Measurements from ENCODE around the gene POTEH.
"Not testable (repeated sequence)": the region's sequence is repeated elsewhere in the genome, so short reads cannot be mapped to it uniquely, and the experiment has no call there.

The POTEH gene

DNA sequence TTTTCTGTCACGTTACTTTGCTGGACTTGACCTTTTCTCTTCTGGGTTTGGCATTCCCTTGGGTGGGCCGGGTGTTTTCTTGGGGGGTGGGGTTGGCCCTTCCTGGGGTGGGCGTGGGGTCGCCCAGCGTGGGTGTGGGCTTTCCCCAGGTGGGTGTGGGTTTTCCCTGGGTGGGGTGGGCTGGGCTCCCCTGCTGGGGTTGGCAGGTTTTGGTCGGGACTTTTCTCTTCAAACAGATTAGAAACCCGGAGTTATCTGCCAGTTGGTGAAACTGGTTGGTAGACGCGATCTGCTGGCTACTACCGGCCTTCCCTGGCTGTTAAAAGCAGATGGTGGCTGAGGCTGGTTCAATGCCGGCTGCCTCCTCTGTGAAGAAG lies at the start of gene POTEH:
POTEH (plus strand) TSS at position 278 of the 377 bp plus-strand sequence; CDS start at position 330, 52 bp downstream.
- DNase-seq: not testable (repeated sequence)

DNA sequence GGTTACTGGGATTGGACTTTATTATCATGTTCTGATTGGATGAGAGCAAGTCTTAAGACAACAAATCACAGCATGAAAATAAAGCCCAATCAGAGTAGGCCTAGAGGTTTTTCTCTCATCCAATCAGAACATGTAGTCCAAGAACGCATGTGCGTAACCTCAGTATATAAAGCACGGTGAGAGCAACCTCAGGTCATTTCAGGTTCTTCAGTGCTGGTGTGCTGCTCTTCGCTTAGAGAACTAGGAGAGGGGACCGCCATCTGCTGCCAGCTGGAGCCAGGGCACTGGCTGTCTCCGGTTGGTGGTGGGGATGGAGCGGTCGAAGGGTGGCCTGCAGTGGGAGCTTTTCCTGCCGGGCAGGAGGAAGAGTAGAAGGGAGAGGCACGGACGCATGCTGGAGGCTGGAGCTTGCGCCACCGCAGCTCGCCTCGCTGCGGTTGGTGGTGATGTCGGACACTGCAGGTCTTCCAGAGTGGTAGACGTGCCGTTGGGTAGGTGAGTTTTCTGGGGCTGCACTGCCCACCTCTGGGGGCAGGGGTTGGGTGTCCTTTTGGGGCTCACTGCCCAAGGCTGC lies 47.5 kb upstream of the POTEH start:
- not testable (repeated sequence) for DNase-seq

DNA sequence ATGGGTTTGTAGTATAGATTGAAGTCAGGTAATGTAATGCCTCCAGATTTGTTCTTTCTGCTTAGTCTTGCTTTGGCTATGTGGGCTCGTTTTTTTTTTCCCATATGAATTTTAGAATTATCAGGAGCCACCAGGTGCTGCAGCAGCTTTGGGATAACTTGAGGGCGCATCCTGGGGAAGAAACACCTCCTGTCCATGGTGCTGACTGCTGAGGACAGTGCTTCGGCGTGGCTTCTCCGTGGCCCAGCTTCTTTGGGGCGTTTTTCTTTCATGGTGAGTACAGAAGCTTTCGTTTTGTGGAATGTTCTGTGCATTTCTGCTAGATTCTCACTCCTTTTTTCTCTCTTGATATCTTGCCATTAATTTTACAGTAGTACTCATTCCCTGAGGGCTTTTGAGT lies 37.9 kb upstream of the POTEH start:
- DNase-seq: not testable (repeated sequence)

DNA sequence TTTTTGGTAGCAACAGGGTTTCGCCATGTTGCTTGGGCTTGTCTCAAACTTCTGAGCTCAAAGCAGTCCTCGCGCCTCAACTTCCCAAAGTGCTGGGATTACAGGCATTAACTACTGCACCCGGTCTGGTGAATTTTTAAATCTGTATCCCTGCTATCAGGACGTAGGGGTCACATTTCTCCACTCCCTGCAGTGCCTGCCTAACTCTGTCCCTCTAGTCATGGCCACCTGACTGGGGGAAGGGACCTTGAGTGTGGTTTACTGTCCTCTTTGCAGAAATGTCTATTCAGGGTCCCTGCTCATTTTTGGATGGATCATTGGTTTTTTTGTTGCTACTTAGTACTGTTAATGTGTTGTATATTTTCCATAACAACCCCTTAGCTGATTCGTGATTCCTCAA lies 37.1 kb upstream of the POTEH start:
- DNase-seq: not testable (repeated sequence)

DNA sequence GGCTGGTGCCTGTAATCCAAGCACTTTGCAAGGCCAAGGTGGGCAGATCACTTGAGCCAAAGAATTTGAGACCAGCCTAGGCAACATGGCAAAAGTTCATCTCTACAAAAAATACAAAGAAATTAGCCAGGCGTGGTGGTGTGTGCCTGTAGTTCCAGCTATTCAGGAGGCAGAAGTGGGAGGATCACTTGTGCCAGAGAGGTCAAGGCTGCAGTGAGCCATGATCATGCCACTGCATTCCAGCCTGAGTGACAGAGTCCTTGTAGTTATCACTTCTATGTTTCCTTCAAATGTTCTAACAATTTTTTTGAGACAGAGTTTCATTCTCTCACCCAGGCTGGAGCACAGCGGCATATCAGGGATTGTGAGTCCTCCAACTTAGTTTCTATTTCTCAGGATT lies 36.6 kb upstream of the POTEH start:
- not testable (repeated sequence) for DNase-seq

DNA sequence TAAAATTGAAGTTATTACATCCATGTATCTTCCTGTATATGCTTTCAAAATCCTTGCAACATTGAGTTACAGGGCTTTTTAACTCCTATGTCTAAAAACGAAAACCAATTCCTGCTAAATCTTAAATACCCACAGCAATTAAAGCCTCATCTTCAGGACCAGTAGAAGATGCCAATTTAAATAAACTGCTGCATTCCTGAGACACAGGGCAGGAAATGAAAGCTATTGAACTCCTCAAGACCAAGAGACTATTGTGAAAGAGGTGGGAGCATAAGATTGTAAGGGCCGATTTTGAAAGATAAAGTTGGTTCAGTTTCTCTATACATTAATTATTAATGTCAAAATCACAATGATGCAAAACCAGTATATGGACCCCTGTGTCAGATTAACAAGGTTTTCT lies 28.7 kb upstream of the POTEH start:
- DNase-seq: not testable (repeated sequence)

DNA sequence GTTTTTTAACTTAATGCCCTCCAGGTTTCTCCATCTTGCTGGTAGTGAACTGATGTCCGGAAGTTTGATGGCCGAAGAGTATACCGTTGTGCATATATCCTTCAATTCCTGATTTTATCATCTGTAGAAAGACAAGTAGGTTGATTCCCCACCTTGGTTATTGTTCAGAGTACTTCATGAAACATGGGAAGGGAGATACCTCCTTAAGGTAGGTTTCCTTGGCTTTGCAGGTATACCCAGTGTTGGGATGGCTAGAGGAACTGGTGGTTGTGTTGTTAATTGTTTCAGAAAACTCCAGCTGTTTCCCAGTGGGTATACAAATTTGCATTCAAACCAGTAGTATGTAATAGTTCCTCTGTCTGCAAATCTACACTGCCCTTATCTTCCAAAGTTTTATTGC lies 25.1 kb upstream of the POTEH start:
- DNase-seq: not testable (repeated sequence)

DNA sequence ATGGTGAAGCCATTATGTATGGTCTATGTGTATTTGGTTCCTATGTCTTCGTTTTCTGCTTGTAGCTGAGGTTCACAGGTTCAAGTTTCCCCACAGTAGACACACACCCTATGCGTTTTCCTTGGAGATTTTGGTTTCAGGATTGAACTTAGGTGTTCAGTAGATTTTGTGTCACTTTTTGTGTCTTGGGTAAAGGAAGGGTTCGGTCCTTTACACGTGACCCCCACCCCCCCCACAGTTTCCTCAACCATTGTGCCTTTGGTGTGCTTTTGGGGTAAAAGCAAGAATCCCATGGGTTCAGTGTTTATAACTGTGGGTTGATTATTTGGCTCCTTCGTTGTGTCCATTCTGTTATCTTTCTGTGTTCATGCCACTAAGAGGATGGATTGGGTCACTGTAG lies 24.3 kb upstream of the POTEH start:
- DNase-seq: not testable (repeated sequence)

DNA sequence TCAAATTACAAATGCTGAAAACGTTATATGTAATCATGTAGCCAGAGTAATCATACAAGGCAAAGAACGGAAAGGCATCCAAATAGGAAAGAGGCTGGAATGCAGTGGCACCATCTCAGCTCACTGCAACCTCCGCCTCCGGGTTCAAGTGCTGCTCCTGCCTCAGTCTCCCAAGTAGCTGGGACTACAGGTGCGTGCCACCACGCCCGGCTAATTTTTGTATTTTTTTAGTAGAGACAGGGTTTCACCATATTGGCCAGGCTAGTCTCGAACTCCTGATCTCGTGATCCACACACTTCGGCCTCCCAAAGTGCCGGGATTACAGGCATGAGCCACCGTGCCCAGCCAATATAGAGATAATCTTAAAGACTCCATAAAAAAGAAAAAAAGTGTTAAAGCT lies 20.4 kb upstream of the POTEH start:
- DNase-seq: not testable (repeated sequence)

DNA sequence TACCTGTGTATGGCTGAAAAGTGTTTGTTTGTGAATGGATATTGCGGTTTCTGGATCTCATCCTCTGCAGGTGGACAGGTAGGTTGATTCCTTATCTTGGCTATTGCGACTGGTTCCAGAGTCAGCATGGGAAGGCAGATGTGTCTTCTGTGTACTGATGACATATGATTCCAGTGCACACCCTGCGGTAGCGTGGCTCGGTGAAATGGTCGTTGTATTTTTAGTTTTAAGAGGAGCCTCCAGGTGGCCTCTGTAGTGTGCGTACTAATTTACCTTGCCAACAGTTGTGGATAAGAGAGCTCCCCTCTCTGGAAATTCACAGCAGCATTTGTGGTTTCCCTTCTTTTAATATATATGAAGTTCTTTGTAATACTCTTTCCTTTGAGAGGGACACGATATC lies 10.1 kb upstream of the POTEH start:
- not testable (repeated sequence) for DNase-seq

DNA sequence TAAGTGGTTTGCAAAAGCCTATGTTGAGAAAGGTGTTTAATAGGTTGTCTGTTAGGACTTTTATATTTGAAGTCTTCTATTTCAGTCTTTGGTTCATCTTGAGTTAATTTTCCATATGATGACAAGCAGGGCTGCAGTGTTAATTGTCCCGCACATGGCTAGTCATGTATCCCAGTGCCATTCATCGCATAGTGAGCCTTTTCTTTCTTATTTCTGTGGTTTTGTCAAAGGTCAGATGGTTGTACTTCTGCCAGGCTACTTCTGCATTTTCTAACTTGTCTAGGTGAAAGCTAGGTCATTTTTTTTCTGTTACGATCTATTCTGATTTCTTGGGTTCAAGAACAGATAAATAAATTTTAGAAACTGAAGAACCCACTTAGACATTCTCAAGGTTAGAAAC lies 5.7 kb upstream of the POTEH start:
- not testable (repeated sequence) for DNase-seq

DNA sequence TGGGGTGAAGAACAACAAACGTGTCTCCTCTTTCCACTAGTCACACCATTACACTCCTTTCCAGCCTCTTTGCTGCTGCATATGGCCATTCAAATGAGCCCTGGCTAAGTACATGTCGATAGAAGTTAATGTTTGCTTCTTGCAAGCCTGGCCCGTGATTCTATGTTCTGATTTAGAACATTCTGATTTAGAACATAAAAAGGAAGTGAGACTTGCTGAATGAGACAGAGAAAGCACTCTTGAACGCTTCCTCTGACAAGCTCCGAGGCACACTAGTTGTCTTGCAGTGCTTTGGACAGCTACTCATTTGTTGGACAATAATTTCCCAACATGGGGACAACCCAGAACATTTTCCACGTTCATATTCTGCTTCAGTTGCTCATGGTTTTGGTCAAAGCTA lies 5.1 kb upstream of the POTEH start:
- not testable (repeated sequence) for DNase-seq

DNA sequence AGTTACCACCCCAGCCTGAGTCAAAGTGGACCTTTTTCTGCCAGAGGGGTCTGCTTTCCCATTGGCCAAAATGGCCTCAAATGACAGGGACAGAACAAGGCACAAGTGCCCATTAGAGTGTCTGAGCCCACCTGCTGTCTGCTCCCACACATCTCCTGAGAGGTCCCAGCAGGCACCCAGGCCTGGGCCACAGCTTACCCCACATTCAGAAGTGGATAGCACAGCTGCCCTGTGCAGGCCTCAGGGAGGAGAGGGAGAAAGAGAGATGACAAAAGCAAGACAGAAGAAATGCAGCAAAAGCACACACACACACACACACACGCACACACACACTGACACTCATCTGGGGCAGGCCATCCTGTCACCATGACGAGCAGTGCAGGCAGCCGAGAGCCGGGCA lies 4.2 kb upstream of the POTEH start:
- not testable (repeated sequence) for DNase-seq

DNA sequence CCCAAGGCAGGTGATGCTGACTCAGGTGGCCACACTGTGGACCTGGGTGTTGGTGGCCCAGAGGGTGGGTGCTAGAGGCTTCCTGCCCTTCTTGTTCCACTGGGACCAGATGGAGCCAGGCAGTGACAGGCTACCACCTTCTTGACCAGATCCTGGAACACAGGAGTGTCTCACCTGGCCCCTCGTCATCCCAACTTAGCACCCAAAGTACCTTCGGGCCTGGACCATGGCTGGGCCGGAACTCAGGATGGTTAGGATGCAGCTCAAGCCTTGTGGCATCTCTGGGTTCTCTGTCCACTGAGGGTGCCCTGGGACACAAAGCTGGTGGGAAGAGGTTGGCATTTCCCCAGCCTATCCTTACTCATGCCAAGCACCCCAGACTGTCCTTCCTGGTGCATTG lies 2.7 kb upstream of the POTEH start:
- DNase-seq: not testable (repeated sequence)

DNA sequence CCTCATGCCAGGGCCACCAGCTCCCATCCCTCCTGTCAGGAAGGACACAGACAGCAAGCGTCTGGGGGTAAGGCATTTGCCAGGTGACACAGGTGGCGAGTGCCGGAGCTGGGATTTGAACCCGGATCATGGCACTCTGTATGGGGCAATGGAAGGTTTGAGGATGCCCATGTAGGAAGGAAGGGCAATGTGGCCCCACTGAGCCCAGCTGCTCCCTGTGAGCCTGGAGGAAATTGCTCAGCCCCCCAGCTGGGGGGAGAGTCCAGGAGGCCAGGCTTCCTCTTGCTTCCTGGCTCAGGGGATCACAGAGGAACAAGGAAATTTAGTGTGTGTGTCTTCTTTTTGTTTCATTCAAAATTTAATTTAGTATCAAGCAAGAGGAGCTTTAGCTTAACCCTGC lies 2.1 kb upstream of the POTEH start:
- not testable (repeated sequence) for DNase-seq

DNA sequence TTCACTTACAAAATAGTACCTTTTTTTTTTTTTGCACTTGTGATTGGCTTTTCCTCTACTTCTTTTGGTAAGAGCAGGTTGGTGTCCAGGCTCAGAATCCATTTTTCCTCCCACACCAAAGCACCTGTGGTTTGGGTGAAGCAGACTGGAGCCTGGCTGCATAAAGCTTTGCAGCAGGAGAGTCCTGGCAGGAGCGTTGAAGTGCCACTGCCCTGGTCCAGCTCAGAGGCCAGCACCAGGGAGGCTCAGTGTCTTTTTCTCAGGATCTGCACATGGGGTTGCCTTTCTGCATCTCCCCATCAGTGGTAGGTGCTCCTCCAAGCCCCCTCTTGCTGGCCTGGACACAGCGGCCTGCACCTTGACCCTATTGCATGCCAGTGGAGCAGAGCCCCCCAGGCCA lies 1.7 kb upstream of the POTEH start:
- DNase-seq: not testable (repeated sequence)

DNA sequence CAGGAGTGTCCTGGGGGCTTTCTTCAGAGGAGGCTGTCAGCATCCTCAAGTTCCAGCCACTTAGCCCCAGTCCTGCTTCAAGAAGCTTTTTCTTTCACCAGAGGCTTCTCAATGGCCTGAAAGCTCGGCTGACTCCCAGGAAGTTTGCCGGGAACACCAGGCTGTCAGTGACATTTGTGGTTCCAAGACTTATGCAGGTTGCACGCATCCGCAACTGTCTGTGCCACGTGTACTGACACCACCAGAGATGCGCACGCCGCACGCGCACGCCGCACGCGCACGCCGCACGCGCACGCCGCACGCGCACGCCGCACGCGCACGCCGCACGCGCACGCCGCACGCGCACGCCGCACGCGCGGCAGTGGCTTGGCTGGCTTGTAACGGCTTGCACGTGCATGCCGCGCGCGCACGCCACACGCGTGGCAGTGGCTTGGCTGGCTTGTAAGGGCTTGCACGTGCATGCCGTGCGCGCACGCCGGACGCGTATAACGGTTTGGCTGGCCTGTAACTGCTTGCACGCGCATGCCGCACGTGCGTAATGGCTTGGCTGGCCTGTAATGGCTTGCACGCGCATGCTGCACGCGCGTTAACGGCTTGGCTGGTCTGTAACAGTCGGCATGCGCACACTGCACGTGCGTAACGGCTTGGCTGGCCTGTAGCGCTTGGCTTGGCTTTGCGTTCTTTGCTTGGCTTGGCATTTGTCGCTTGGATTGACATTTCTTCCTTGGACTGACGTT lies 646 bp upstream of the POTEH start:
- DNase-seq: not testable (repeated sequence)

DNA sequence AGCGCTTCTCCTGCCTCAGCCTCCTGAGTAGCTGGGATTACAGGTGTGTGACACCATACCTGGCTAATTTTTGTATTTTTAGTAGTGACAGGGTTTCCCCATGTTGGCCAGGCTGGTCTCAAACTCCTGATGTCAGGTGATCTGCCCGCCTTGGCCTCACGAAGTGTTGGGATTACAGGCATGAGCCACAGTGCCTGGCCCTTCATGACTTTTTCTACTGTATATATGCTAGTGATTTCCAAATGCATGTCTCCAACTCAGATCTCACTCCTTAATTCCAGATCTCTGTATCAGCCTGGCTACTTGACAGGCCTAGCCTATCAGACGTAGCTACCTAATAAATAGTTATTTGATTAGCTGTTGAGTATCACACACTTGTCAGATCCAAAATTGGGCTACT lies 23.8 kb downstream of the POTEH start:
- DNase-seq: not testable (repeated sequence)

DNA sequence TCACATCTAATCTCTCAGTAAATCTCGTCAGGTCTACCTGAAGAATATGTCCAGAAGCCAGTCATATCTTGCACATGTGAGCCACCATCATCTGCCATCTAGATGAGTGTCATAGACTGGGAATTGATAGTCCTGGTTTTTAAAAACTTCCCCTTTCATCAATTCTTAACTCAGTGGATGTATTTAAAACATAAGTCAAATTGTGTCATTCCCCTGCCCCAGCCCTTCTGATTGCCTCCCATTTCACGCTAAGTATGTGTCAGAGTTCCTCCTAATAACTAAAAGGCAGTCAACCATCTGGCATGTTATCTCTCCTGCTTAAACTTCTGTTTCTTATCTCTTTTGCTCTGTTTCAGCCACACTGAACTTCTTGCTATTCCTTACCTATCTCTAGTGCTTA lies 24.3 kb downstream of the POTEH start:
- not testable (repeated sequence) for DNase-seq

DNA sequence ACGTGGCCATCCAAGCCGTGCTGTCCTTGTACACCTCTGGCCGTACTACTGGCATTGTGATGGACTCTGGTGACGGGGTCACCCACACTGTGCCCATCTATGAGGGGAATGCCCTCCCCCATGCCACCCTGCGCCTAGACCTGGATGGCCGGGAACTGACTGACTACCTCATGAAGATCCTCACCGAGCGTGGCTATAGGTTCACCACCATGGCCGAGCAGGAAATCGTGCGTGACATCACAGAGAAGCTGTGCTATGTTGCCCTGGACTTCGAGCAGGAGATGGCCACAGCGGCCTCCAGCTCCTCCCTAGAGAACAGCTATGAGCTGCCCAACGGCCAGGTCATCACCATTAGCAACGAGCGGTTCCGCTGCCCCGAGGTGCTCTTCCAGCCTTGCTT lies 32.1 kb downstream of the POTEH start:
- DNase-seq: not testable (repeated sequence)

DNA sequence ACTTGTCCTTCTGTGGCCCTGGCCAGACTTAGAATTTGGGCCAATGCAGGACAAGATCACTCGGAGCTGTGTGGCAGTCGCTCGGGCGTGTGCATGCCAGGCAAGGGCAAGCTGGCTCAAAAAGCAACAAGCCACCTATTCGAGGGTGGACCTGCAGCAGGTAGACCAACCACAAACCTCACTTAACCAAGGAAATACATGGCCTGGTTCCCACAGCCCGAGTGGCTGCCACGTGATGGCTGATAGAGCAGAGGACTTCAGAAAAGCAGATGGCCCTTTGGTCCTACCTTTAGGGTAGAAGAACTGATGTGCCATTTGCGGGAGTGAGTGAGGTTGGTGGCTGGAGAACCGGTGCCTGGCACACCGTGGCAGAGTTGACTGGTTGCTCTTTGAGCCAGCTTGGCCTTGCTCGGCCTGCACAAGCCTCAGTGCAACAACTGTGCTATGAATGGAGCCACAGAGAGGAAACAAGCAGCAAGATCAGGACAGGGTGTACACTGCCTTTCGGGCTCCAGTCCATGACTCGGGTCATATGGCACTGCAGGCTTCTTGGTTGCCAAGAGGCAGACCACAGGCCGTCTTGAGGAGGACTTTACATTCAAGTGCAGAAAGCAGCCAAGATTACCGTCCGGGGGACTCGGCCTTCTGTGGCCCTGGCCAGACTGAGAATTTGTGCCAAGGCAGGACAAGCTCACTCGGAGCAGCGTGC lies 39.5 kb downstream of the POTEH start:
- not testable (repeated sequence) for DNase-seq

DNA sequence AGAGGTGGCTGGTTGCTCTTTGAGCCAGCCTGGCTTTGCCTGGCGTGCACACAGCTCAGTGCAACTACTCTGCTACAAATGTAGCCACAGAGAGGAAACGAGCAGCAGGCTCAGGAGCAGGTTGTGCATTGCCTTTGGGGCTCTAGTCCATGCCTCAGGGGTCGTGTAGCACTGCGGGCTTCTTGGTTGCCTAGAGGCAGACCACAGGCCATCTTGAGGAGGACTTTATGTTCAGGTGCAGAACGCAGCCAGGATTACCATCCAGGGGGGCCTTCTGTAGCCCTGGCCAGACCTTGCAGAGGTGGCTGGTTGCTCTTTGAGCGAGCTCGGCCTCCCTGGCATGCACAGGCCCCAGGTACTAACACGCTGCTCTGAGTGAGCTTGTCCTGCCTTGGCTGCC lies 41.2 kb downstream of the POTEH start:
- not testable (repeated sequence) for DNase-seq

DNA sequence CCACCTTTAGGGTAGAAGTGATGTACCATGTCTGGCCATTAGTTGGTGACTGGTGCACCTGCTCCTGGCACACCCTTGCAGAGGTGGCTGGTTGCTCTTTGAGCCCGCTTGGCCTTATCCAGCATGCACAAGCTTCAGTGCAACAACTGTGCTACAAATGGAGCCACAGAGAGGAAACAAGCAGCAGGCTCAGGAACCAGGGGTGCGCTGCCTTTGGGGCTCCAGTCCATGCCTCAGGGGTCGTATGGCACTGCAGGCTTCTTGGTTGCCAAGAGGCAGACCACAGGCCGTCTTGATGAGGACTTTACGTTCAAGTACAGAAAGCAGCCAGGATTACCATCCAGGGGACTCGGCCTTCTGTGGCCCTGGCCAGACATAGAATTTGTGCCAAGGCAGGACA lies 44.6 kb downstream of the POTEH start:
- DNase-seq: not testable (repeated sequence)

Measured in NCI-H1417 treated with DMSO at 0.1 percent for 48 hours (cell line).